Nephron progenitor cell (in vitro differentiated cells): ENCODE measurements around the gene TM9SF2.

Experiments
- DNase-seq: peaks from one replicate; pipeline ENCODE4 v3.0.0; 2021
- H3K27ac Mint-ChIP-seq: 2 replicates; pipeline ENCODE4 v1.8.0; 2021; ENCODE audit warnings: mild to moderate bottlenecking, moderate library complexity, mixed read lengths
- H3K27me3 Mint-ChIP-seq: 2 replicates; pipeline ENCODE4 v1.8.0; 2021; ENCODE audit warnings: mild to moderate bottlenecking, low read depth, mixed read lengths; ENCODE audit not compliant: poor library complexity
- H3K36me3 Mint-ChIP-seq: 2 replicates; pipeline ENCODE4 v1.8.0; 2021; ENCODE audit warnings: low read depth, mixed read lengths
- H3K4me1 Mint-ChIP-seq: 2 replicates; pipeline ENCODE4 v1.8.0; 2021; ENCODE audit warnings: mixed read lengths
- H3K4me3 Mint-ChIP-seq: 2 replicates; pipeline ENCODE4 v1.8.0; 2021; ENCODE audit warnings: mild to moderate bottlenecking, moderate library complexity, mixed read lengths
- H3K9me3 Mint-ChIP-seq: 2 replicates; pipeline ENCODE4 v1.8.0; 2021; ENCODE audit warnings: mild to moderate bottlenecking, moderate library complexity, mixed read lengths
- TF ChIP-seq, protein P1 (sequence below): fragments of 200-600 bp; sonication (generic); IDR thresholded peaks from 2 replicates; pipeline ENCODE4 v1.5.0; 2021; ENCODE audit warnings: antibody characterized with exemption

The TM9SF2 gene

DNA sequence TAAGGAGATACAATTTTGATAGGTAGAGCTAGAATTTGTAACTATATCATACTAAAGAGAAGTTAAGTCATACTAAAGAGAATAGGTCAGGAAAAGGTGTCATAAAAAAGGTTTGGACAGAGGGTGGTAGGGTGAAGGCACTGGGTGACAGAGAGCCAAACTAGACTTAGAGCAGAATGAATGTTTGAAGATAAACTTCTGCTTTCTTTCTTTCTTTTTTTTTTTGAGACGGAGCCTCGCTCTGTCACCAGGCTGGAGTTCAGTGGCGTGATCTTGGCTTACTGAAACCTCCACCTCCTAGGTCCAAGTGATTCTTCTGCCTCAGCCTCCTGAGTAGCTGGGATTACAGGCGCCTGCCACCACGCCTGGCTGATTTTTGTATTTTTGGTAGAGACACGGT, 44.1 kb downstream of the TM9SF2 start:
- no peak overlapping the region for H3K4me3 Mint-ChIP-seq
- peaks cover 50% of the 10 kb centered on the region for H3K36me3 Mint-ChIP-seq

DNA sequence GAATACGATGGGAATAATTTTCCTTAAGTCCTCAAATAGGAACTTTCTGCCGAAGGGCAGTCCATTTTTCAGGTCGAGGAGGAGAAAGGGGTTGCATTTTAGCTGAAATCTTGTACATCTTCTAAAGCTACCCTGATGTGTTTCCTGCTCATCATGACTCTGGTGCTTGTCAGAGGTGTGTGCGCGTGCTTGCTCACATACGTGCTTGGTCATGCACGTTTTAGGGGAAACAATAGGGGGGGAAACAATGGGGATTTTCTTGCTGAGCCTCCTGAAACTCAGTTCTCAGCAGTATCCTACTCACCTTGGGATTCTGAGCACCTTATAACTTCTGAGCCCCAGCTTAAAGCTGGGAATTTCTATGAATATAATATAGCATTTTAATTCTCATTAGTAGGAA, 44.7 kb downstream of the TM9SF2 start:
- Mint-ChIP-seq H3K4me1 (no peaks in the 10 kb centered on the region), H3K4me3 (no peak overlapping the region), H3K27me3 (no peaks in the 10 kb centered on the region), H3K9me3 (no peaks in the 10 kb centered on the region), H3K36me3 (peaks cover 48% of the 10 kb centered on the region), H3K27ac (no peak overlapping the region)
- TF ChIP-seq, protein P1, sequence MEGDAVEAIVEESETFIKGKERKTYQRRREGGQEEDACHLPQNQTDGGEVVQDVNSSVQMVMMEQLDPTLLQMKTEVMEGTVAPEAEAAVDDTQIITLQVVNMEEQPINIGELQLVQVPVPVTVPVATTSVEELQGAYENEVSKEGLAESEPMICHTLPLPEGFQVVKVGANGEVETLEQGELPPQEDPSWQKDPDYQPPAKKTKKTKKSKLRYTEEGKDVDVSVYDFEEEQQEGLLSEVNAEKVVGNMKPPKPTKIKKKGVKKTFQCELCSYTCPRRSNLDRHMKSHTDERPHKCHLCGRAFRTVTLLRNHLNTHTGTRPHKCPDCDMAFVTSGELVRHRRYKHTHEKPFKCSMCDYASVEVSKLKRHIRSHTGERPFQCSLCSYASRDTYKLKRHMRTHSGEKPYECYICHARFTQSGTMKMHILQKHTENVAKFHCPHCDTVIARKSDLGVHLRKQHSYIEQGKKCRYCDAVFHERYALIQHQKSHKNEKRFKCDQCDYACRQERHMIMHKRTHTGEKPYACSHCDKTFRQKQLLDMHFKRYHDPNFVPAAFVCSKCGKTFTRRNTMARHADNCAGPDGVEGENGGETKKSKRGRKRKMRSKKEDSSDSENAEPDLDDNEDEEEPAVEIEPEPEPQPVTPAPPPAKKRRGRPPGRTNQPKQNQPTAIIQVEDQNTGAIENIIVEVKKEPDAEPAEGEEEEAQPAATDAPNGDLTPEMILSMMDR = no peak
- no peak for DNase-seq

More for the DNA sequence above, 44.1 kb downstream of the TM9SF2 start:
- Mint-ChIP-seq H3K4me1 (no peaks in the 10 kb centered on the region), H3K27me3 (no peaks in the 10 kb centered on the region), H3K27ac (no peak overlapping the region), H3K9me3 (no peaks in the 10 kb centered on the region)
- DNase-seq = no peak
- TF ChIP-seq, protein P1 = no peak

DNA sequence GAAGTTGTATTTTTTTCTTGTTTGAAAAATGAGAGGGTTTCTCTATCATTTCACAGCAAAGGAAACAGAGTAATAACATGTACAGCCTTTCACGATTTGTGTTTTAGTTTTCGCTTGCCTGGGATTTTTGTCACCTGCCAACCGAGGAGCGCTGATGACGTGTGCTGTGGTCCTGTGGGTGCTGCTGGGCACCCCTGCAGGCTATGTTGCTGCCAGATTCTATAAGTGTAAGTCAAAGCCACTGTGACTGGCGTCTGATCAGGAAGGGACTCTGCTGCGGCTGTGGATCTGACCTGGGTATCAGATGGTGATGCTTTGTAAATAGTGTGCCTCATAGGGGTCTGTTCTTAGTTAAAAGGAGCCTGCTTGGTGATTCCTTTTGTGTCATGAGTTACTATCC, 45.6 kb downstream of the TM9SF2 start:
- Mint-ChIP-seq H3K36me3 (peaks cover 47% of the 10 kb centered on the region), H3K4me3 (no peak overlapping the region), H3K27ac (no peak overlapping the region), H3K9me3 (no peaks in the 10 kb centered on the region), H3K4me1 (no peaks in the 10 kb centered on the region), H3K27me3 (no peaks in the 10 kb centered on the region)
- TF ChIP-seq, protein P1 = no peak
- no peak for DNase-seq

DNA sequence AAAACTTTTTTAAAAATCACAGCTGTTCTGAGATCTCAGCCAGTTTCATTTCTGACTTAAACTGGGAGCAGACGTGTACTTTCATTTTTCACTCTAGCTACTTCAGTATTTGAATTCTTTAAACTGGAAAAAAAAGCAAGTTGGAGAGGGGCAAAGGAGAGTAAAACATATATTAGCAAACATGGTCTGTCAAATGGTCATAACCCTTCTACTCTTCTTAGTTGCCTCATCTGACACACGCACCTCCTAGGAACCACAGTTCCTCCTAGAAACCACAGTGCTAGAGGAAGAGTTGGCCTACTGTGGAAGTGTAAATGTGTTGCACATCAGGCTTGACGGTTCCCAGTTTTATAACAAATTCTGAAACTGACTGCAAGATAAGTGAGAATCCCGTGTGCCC, 47.2 kb downstream of the TM9SF2 start:
- no peaks in the 10 kb centered on the region for H3K27me3 Mint-ChIP-seq
- no peak overlapping the region for H3K4me3 Mint-ChIP-seq
- TF ChIP-seq, protein P1 = no peak
- no peak for DNase-seq
- H3K4me1 Mint-ChIP-seq = no peaks in the 10 kb centered on the region
- no peak overlapping the region for H3K27ac Mint-ChIP-seq
- H3K36me3 Mint-ChIP-seq = peaks cover 47% of the 10 kb centered on the region
- H3K9me3 Mint-ChIP-seq = no peaks in the 10 kb centered on the region

- Mint-ChIP-seq H3K4me1 (no peaks in the 10 kb centered on the region), H3K4me3 (no peak overlapping the region), H3K27me3 (no peaks in the 10 kb centered on the region), H3K9me3 (no peaks in the 10 kb centered on the region), H3K27ac (peak overlapping the region; percentile 97), H3K36me3 (peaks cover 81% of the 10 kb centered on the region)
- DNase-seq = no peak
- TF ChIP-seq, protein P1 = no peak
These were observed 51.8 kb downstream of the TM9SF2 start for GRCh38 chr13:99553033-99553432.

DNA sequence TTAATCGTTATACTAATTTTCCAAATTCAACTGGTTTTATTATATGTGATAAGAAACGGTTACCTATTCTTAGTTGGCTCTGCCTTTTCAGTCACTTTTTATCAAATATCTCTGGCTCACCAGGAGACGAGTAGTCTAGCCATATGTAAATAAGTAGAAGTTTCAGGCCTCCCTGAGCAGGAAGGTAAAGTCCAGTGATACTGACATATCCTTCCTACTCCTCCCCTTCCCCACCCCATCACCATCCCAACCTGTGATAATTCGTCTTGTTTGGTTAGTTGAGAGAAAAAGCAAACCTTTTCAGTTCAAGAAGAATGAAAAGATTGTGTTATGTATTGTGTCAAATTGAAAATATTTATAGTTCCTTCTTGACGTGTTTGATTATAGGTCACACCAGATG, 53.9 kb downstream of the TM9SF2 start:
- H3K36me3 Mint-ChIP-seq = peaks cover 84% of the 10 kb centered on the region

More for the DNA sequence above, 53.9 kb downstream of the TM9SF2 start:
- H3K4me3 Mint-ChIP-seq = no peak overlapping the region
- H3K27me3 Mint-ChIP-seq = no peaks in the 10 kb centered on the region
- TF ChIP-seq, protein P1 = no peak
- no peaks in the 10 kb centered on the region for H3K9me3 Mint-ChIP-seq
- DNase-seq = no peak
- no peaks in the 10 kb centered on the region for H3K4me1 Mint-ChIP-seq
- no peak overlapping the region for H3K27ac Mint-ChIP-seq
